Muscle of leg (tissue), 11 donors: Measurements from ENCODE around the gene PTPRN2. TPM values are rescaled to one million over a fixed set of nuclear protein-coding genes. Genes with fewer than 3 reads are reported as not detected.

Experiments used
- DNase-seq: peaks from one replicate; pipeline ENCODE4 v3.0.0; 2013
- H3K27ac ChIP-seq: one replicate; pipeline ENCODE4 v1.5.1; 2013; ENCODE audit warnings: mild to moderate bottlenecking, low read length, control low read depth
- H3K27me3 ChIP-seq: one replicate; pipeline ENCODE4 v1.6.1; 2013; ENCODE audit warnings: low read length; ENCODE audit not compliant: control insufficient read depth, insufficient read depth
- H3K36me3 ChIP-seq: one replicate; pipeline ENCODE4 v1.6.1; 2013; ENCODE audit warnings: low read length; ENCODE audit not compliant: control insufficient read depth, insufficient read depth
- H3K4me1 ChIP-seq: one replicate; pipeline ENCODE4 v1.6.1; 2013; ENCODE audit warnings: low read length; ENCODE audit not compliant: control insufficient read depth, insufficient read depth
- H3K4me3 ChIP-seq: one replicate; pipeline ENCODE4 v1.5.1; 2013; ENCODE audit warnings: low read length, control low read depth
- H3K9me3 ChIP-seq: replicated peaks from 2 replicates; pipeline ENCODE4 v1.6.1; 2013; ENCODE audit warnings: low read depth, low read length; ENCODE audit not compliant: control insufficient read depth
- WGBS: methylation state at CpG from one replicate; pipeline ENCODE4 v1.1.5; 2013; ENCODE audit warnings: missing lambda C conversion rate; ENCODE audit not compliant: insufficient coverage; 5-methylcytosine and 5-hydroxymethylcytosine counted together
- polyA plus RNA-seq, 8 donors: library from polyadenylated mRNA; unstranded; fragments of 120-200 nt; gene quantifications; one replicate each; pipeline versions ENCODE4 v1.2.1 to v1.2.3, GENCODE V29; 2013; ENCODE audit warnings: inconsistent platforms in 1 of 8, low replicate concordance in 1 of 8; ENCODE audit not compliant: insufficient read length in 8 of 8, insufficient read depth in 1 of 8
- total RNA-seq: library from RNA; stranded (reverse); fragments of 120-200 nt; gene quantifications from one replicate; pipeline ENCODE4 v1.2.4, GENCODE V29; 2013

The PTPRN2 gene
- total and polyA plus RNA-seq, 9 donors, result 1.4 to 2.9 (median 2.3) TPM

- H3K27me3 ChIP-seq, result peaks cover 9% of the 10 kb centered on the region
- H3K36me3 ChIP-seq, result no peaks in the 10 kb centered on the region
- no peak overlapping the region for H3K27ac ChIP-seq
- no peaks in the 10 kb centered on the region for H3K9me3 ChIP-seq
- WGBS, result 90% methylated on average over 19 of the region's 21 CpGs
- no peak for DNase-seq
- H3K4me3 ChIP-seq, result no peak overlapping the region
- no peaks in the 10 kb centered on the region for H3K4me1 ChIP-seq
Observed at GRCh38 chr7:157845203-157845835, 742.3 kb downstream of the PTPRN2 start.

- H3K27me3 ChIP-seq, result peaks cover 9% of the 10 kb centered on the region
- H3K36me3 ChIP-seq, result no peaks in the 10 kb centered on the region
- DNase-seq, result no peak
- no peaks in the 10 kb centered on the region for H3K4me1 ChIP-seq
- no peak overlapping the region for H3K27ac ChIP-seq
- H3K9me3 ChIP-seq, result no peaks in the 10 kb centered on the region
- WGBS, result 90% methylated on average over 17 of the region's 17 CpGs
- H3K4me3 ChIP-seq, result no peak overlapping the region
Observed at GRCh38 chr7:157844611-157845010, 743.0 kb downstream of the PTPRN2 start.

- no peak overlapping the region for H3K4me3 ChIP-seq
Observed at GRCh38 chr7:157844141-157844540, 743.5 kb downstream of the PTPRN2 start.

GRCh38 chr7:157843336-157844140 is 744.1 kb downstream of the PTPRN2 start:
- Histone ChIP-seq H3K4me3 (no peak overlapping the region), H3K36me3 (no peaks in the 10 kb centered on the region), H3K4me1 (no peaks in the 10 kb centered on the region), H3K9me3 (no peaks in the 10 kb centered on the region), H3K27me3 (peaks cover 4% of the 10 kb centered on the region), H3K27ac (no peak overlapping the region)
- no peak for DNase-seq
- WGBS, result 86% methylated on average over 24 of the region's 29 CpGs

More at GRCh38 chr7:157844141-157844540, 743.5 kb downstream of the PTPRN2 start:
- WGBS, result 82% methylated on average over 4 of the region's 9 CpGs
- Histone ChIP-seq H3K36me3 (no peaks in the 10 kb centered on the region), H3K4me1 (no peaks in the 10 kb centered on the region), H3K27me3 (peaks cover 6% of the 10 kb centered on the region), H3K9me3 (no peaks in the 10 kb centered on the region), H3K27ac (no peak overlapping the region)
- no peak for DNase-seq

- Histone ChIP-seq H3K4me3 (no peak overlapping the region), H3K36me3 (no peaks in the 10 kb centered on the region), H3K4me1 (no peaks in the 10 kb centered on the region), H3K27ac (no peak overlapping the region), H3K27me3 (peaks cover 4% of the 10 kb centered on the region), H3K9me3 (no peaks in the 10 kb centered on the region)
- no peak for DNase-seq
- 44% methylated on average over 8 of the region's 14 CpGs for WGBS
Observed at GRCh38 chr7:157841773-157842370, 745.8 kb downstream of the PTPRN2 start.

- Histone ChIP-seq H3K9me3 (no peaks in the 10 kb centered on the region), H3K36me3 (no peaks in the 10 kb centered on the region), H3K4me1 (no peaks in the 10 kb centered on the region), H3K27ac (no peak overlapping the region), H3K4me3 (no peak overlapping the region), H3K27me3 (peaks cover 4% of the 10 kb centered on the region)
- DNase-seq, result no peak
- 54% methylated on average over 18 of the region's 25 CpGs for WGBS
Observed at GRCh38 chr7:157840914-157841772, 746.5 kb downstream of the PTPRN2 start.

GRCh38 chr7:157840174-157840913 is 747.3 kb downstream of the PTPRN2 start:
- DNase-seq, result no peak
- Histone ChIP-seq H3K4me3 (no peak overlapping the region), H3K9me3 (no peaks in the 10 kb centered on the region), H3K4me1 (no peaks in the 10 kb centered on the region), H3K27ac (no peak overlapping the region), H3K27me3 (peaks cover 2% of the 10 kb centered on the region), H3K36me3 (no peaks in the 10 kb centered on the region)
- 91% methylated on average over 31 of the region's 36 CpGs for WGBS

- H3K27ac ChIP-seq, result no peak overlapping the region
- no peaks in the 10 kb centered on the region for H3K4me1 ChIP-seq
- no peaks in the 10 kb centered on the region for H3K9me3 ChIP-seq
- 91% methylated on average over 9 of the region's 9 CpGs for WGBS
- H3K27me3 ChIP-seq, result peaks cover 7% of the 10 kb centered on the region
- no peak for DNase-seq
- no peaks in the 10 kb centered on the region for H3K36me3 ChIP-seq
- H3K4me3 ChIP-seq, result no peak overlapping the region
Observed at GRCh38 chr7:157839672-157840167, 747.9 kb downstream of the PTPRN2 start.

- no peak overlapping the region for H3K4me3 ChIP-seq
- no peaks in the 10 kb centered on the region for H3K36me3 ChIP-seq
- H3K27ac ChIP-seq, result no peak overlapping the region
- DNase-seq, result no peak
- H3K4me1 ChIP-seq, result no peaks in the 10 kb centered on the region
- WGBS, result 74% methylated on average over 2 of the region's 2 CpGs
- H3K27me3 ChIP-seq, result peaks cover 8% of the 10 kb centered on the region
- H3K9me3 ChIP-seq, result no peaks in the 10 kb centered on the region
Observed at GRCh38 chr7:157839226-157839625, 748.4 kb downstream of the PTPRN2 start.
